AG04450 (cell line): ENCODE data around the gene LGI4. TPM values are rescaled to one million over a fixed set of nuclear protein-coding genes. Genes with fewer than 3 reads are reported as not detected.

Experiments
- CTCF ChIA-PET: fragments of 300-600, 350-600 bp; formaldehyde crosslinking; extraction: SDS; loops from one replicate; lab custom pipeline; 2022; ENCODE audit warnings: antibody characterized with exemption, inconsistent platforms; lab: Charles Lee
- POLR2A ChIA-PET: fragments of 350-600 bp; formaldehyde crosslinking; extraction: SDS; loops from one replicate; lab custom pipeline; 2021; ENCODE audit warnings: antibody characterized with exemption, inconsistent platforms; lab: Yijun Ruan, JAX
- DNase-seq: peaks from one replicate; pipeline ENCODE4 v3.0.0-alpha.2; 2011; ENCODE audit warnings: low read depth, low spot score
- H3K27ac ChIP-seq: one replicate; pipeline ENCODE4 v1.5.1; 2012; ENCODE audit warnings: low read depth, low read length, control low read depth
- H3K27me3 ChIP-seq: one replicate; pipeline ENCODE4 v1.6.0; 2012; ENCODE audit warnings: low read length; ENCODE audit not compliant: control insufficient read depth, insufficient read depth
- H3K4me3 ChIP-seq: 2 replicates; pipeline ENCODE4 v1.5.1; 2011; ENCODE audit warnings: mild to moderate bottlenecking, low read depth, low read length, control low read depth
- H3K9me3 ChIP-seq: 2 replicates; pipeline ENCODE4 v1.5.1; 2012; ENCODE audit warnings: low read length; ENCODE audit not compliant: control insufficient read depth, insufficient read depth
- polyA plus RNA-seq: library from polyadenylated mRNA; depleted of rRNA; stranded (reverse); fragments of >200 nt; gene quantifications from 2 replicates; pipeline ENCODE4 v1.2.3, GENCODE V29; 2011
- TF ChIP-seq, protein P1 (sequence below): IDR thresholded peaks from 2 replicates; pipeline ENCODE4 v1.5.1; 2011; ENCODE audit warnings: low read depth, low read length, control low read depth, inconsistent platforms

The LGI4 gene
- polyA plus RNA-seq, 1 experiment: 0.07 TPM

DNA sequence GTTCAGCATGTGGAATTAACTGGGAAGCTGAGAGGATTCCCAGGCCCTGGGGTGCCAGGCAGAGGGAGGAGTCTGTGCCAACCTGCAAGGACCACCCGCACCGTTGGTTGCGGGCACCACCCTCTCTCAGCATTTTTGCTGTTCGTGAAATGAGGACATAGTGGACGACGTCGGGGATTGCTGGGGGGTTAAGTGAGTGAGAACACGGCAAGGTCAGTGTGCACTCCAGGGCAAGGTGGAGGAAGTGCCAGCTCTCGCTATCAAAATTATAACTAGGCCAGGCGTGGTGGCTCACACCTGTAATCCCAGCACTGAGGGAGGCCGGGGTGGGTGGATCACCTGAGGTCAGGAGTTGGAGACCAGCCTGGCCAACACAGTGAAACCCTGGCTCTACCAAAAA lies 17.1 kb downstream of the LGI4 start:
- DNase-seq: no peak
- TF ChIP-seq, protein P1, sequence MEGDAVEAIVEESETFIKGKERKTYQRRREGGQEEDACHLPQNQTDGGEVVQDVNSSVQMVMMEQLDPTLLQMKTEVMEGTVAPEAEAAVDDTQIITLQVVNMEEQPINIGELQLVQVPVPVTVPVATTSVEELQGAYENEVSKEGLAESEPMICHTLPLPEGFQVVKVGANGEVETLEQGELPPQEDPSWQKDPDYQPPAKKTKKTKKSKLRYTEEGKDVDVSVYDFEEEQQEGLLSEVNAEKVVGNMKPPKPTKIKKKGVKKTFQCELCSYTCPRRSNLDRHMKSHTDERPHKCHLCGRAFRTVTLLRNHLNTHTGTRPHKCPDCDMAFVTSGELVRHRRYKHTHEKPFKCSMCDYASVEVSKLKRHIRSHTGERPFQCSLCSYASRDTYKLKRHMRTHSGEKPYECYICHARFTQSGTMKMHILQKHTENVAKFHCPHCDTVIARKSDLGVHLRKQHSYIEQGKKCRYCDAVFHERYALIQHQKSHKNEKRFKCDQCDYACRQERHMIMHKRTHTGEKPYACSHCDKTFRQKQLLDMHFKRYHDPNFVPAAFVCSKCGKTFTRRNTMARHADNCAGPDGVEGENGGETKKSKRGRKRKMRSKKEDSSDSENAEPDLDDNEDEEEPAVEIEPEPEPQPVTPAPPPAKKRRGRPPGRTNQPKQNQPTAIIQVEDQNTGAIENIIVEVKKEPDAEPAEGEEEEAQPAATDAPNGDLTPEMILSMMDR: no peak
- CTCF ChIA-PET: interaction anchor here (0.6 to 4.8 kb wide), 3 partner anchors 18 to 551 kb away, joined by 5 to 31 read pairs (median 8); partner anchors contain the start of gene FXYD7
- POLR2A ChIA-PET: interaction anchor here (0.6 kb wide), 1 partner anchor 18 kb away, joined by 5 read pairs; no protein-coding TSS in a partner anchor
- no peak overlapping the region for H3K27ac ChIP-seq
- no peaks in the 10 kb centered on the region for H3K9me3 ChIP-seq
- peaks cover 7% of the 10 kb centered on the region for H3K27me3 ChIP-seq
- no peak overlapping the region for H3K4me3 ChIP-seq

DNA sequence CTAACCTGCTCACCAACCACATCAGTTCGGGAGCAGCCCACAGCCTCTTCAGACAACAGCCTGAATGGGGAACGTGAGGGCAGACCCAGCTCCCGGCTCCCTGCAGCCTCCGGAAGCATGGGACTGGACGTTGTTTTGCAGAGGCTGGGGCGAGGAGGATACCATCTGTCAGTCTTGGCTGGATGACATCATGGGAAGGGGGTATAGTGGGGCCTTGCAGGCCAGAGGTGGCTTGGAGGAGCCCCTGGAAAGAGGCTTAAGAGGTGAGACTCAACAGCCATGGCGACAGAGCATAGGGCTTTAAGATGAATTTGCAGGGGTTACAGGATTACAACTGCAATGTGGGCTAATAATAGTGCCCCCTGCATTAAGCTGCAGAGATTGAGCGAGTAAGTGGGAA lies 17.7 kb downstream of the LGI4 start:
- Histone ChIP-seq H3K9me3 (no peaks in the 10 kb centered on the region), H3K4me3 (no peak overlapping the region), H3K27ac (no peak overlapping the region), H3K27me3 (peaks cover 7% of the 10 kb centered on the region)
- CTCF ChIA-PET: interaction anchor here (0.6 to 4.8 kb wide), 4 partner anchors 19 to 552 kb away, joined by 6 to 42 read pairs (median 20); partner anchors contain the start of genes FXYD7 and LGI4
- POLR2A ChIA-PET: no interaction called here
- DNase-seq: no peak
- TF ChIP-seq, protein P1: no peak

DNA sequence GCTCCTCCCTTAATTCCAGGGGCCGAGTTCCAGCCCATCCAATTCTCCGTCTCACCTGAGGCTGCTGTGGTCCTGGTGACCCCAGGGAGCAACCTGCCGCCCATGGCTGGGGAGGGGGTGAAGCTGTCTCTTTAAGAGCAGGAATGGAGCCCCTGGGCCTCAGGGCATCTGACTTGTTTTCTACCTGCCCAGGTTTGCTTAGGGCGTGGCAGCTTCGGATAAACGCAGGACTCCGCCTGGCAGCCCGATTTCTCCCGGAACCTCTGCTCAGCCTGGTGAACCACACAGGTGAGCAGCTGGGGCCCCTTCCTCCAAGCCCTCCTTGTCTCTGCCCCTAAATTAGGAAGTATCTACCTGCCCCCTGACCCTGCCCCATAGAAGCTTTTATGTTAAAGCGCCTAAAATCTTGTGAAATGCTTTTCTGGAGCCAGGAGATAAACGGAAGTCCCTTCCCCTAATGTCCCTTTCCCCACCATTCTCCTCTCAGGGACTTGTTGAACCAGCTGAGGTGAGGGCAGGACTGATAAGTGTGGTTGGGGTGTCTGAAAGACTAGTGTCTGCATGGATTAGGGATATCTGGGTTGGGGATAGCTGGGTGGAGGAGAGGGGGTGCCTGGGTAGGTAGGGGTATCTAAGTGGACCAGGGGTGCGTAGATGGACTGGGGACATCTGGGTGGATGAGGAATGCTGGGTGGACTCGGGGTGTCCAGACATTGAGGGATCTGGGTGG lies 18.6 kb downstream of the LGI4 start:
- Histone ChIP-seq H3K27me3 (peaks cover 7% of the 10 kb centered on the region), H3K9me3 (no peaks in the 10 kb centered on the region), H3K4me3 (no peak overlapping the region), H3K27ac (no peak overlapping the region)
- ChIA-PET CTCF (interaction anchor here (0.5 to 4.8 kb wide), 5 partner anchors 9 to 438 kb away, joined by 3 to 42 read pairs (median 6); partner anchors contain the start of genes FXYD7 and LGI4), POLR2A (no interaction called here)
- DNase-seq: no peak
- TF ChIP-seq, protein P1: no peak

DNA sequence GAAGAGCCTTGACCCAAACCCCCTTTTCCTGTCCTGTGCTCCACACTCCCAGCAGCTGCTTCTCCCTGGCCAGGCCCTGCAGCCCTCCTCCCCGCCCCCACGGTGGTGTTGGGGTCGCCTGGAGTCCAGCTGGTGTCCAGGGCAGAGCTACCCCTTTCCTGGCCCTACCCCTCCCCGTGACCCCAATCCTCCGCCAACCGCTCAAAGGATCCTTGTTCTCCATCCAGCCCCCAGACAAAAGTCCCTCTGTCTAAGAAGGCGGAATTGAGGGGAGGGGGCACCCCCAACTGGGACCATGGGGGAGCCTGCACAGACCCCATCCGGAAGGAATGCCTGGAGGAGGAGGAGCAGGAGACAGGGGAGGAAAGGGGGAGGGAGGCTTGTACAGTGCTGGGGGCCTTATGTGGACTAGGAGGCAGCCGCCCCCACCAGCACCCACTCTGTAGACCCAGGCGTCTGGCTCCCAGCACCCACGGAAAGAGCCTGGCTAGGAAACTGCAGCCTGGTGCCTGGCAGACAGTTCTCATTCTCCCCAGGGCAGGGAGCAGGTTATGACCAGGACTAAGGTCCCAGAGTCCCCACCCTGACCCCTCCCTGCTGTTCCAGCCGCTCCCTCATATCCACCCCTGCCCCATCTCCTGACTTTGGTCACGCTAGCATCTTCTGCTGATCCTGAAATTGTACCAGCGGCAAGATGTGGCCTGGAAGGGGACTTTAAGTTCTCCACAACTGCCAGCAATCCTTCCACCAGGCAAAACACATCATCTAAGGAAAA lies 19.5 kb downstream of the LGI4 start, which contains the start of gene FXYD3:
Gene FXYD3 (plus strand): TSS at position 647 of the 775 bp plus-strand sequence. CDS start 3,554 bp downstream, outside the sequence.
- ChIA-PET POLR2A (no interaction called here), CTCF (interaction anchor here (0.6 to 4.8 kb wide), 18 partner anchors 7 to 107 kb away, joined by 3 to 42 read pairs (median 4); partner anchors contain the start of genes FXYD5, FXYD7 and LGI4)
- Histone ChIP-seq H3K9me3 (no peaks in the 10 kb centered on the region), H3K27ac (no peak within 1 kb of the TSS), H3K27me3 (peaks cover 7% of the 10 kb centered on the region), H3K4me3 (no peak within 1 kb of the TSS)
- TF ChIP-seq, protein P1: no peak
- no peak for DNase-seq
